Stimulated activated CD4-positive, alpha-beta T cell treated with anti-CD3 and anti-CD28 coated beads, TNF-alpha, amount 100 ng/mL, for 24 hours (primary cell): ENCODE measurements around the gene PRPF8.
"Not testable (repeated sequence)": the region's sequence is repeated elsewhere in the genome, so short reads cannot be mapped to it uniquely, and the experiment has no call there.

Source experiments
- DNase-seq, 3 experiments: peaks; one replicate each; pipeline ENCODE4 v3.0.0-alpha.2; 2020; ENCODE audit warnings: low read depth in 3 of 3

The PRPF8 gene

GRCh38 chr17:1716076-1716911 lies 31.6 kb upstream of the PRPF8 start:
- DNase-seq: peak; percentile 99 to 100 (median 100)

DNA sequence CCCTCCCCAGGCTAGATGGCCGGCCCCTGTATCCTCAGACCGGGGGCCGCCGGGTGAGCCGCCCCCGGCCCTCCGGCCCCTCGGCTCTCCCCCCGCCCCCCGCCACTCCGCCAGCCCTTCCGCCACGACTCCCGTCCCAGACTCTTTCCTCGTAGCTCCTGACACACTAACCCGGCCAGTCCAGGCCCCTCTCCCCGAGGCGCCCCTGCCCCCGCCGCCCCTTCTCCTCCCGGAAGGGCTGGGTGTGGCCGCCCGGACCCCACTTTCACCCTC lies 31.1 kb upstream of the PRPF8 start:
- DNase-seq: no peak

DNA sequence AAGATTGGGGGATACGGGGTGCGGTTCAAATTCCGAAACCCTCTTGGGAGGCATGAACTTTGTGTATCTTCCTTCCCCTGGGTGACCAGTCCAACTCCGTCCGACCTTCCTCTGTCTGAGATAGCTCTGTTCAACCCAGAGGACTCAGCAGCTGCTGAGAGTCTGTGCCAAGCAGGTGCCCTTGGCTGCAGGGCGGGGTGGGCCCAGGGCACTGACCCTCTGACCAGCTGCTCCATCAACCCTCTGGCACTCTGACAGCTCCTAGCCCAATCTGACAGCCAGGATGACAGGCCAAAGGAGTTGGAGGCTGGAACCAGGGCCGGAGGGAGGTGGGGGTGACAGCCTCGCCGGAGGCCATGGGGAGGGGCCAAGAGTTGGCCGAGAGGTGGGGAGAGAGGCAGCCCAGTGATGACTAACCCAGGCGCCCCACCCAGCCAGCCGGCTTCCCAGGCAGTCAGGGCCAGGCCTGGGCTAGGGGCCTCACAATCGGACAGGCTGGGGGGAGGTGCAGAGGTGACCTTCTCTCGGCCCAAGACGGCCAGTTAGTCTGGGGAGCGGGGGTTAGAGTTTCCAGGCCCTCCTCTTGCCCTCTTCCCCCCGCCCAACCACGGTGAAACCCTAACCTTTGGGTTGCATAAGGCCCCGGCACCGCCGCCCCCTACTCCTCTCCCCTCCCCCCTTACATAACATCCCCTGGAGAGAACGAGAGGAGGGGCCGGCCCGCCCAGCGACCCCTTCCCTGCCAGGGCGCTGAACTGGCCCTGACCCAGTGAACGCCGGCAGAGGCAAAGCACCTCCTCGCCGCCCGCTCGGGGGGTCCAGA lies 30.5 kb upstream of the PRPF8 start:
- DNase-seq: peak in 1 of 3 experiments; percentile 51

- DNase-seq: no peak
Observed at GRCh38 chr17:1714427-1714979, 29.8 kb upstream of the PRPF8 start.

DNA sequence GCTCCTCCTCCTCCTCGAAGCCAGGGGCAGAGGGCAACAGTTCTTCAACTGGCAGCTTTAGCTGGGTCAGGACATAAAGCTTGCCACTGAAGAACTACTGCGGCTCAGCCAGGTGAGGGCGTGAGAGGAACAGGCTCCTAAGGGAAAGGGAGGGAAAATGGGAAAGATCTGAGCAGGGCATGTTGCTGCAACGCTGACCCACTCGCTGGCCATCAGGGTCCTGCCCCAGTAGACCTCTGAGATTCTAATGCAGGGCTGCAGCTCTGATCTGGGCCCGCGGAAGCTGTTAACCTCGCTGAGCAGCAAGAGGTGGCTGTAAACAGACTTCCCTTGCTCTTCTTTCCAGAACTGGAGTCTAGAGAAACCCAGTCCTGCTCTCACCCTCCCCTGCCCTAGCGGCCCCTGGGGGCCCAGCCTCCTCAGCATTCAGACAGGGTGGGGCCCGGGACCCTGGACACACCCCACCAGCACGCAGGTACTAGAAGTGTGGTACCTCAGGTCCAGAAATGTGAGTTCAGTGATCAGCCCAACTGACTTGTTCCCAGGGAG lies 29.3 kb upstream of the PRPF8 start:
- DNase-seq: no peak

GRCh38 chr17:1713160-1713877 lies 28.7 kb upstream of the PRPF8 start:
- no peak for DNase-seq

DNA sequence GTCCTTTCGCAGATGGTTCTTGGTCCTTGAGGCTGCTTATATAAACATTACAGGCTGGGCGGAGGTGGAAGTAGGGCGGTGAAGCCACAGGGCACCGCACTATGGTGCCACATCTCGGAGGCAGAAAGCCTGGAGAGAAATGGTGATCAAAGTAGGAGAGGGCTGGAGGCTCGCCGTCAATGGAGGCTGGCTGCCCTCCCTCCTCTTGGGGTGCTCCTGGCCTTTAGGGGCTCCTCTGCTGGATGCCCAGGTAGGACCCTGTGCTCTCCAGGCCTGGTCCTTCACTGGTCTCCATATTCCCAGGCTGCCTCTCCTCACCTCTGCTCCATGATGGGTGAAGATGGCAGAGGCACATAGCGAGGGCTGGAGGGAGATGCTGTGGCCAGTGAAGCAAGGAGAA lies 27.6 kb upstream of the PRPF8 start:
- DNase-seq: no peak

- no peak for DNase-seq
Observed at GRCh38 chr17:1711804-1712203, 27.1 kb upstream of the PRPF8 start.

DNA sequence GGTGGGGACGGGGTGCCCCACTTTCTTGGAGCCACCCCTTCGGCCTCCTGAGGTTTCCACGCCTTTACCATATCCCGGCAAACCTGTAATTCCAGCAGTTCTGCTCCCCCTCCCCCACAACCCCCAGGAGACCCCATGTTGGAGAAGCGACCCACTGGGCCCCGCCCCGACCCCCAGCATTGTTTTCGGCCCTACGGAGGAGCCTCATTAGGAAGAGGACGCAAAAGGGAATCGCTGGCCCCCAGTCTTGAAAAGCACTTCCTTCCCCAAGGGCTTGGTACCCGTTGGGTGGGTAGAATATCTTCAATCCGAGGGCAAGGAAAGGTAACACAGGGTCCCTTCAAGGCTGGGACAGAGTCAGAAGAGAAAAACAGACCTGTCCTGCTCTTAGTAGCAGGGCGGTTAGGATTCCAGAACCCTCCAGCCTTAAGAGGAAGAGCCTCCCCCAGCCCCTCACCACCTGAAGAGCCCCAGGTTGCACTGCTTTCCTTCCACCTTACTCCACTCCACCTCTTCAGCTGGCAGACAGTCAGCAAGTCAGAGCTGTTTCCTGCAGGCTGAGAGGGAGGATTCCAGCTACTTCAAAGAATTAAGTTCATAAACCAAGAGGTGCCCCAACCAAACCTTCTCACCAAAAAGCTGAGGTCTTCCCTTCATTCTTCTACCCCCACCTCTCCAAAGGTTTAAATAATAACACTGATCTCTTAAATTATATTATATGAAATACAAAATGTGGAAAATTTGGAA lies 26.3 kb upstream of the PRPF8 start:
- no peak for DNase-seq

DNA sequence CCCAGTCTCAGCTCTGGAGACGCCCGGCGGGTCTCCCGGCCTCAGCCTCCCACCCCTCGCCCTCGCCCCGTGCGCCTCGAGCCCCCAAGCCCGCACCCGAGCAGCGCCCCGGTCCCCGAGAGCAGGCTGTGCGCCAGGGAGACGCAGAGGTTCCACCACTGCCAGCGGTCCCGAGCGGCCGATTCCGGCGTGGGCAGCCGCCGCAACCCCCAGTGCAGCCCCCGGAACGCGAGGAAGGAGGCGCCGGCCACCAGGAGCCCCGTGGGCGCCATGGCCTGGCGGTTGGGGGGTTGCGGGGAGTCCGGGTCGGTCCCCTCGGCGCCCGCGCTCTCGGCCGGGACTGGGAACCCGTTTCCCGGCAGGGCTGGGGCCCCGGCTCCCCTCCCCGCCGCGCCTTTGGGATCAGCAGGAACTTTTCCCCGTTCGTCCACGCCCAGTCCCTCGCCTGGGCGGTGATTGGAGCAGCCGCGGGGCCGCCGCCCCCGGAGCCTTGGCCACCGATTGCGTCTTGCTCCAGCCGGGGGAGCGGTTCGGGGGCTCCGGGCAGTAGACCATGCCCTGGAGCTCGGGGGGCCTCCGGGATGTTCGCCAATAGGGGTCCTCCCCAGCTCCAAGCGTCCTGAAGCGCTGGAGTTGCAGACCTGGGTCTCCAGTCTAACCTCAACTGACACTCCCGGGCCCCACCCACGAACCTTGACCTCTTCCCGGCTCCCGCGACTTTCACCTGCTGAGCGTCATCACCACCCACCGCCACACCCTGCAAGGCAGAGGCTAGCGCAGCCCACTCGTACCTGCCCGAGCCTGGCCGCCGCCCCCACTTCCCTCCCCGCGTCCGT lies 25.5 kb upstream of the PRPF8 start, which contains the start of gene TLCD2:
Gene TLCD2, minus strand, starts transcription at position 407 of the 836 bp plus-strand sequence. Its CDS starts 135 bp downstream, at position 272.
- DNase-seq: no peak

DNA sequence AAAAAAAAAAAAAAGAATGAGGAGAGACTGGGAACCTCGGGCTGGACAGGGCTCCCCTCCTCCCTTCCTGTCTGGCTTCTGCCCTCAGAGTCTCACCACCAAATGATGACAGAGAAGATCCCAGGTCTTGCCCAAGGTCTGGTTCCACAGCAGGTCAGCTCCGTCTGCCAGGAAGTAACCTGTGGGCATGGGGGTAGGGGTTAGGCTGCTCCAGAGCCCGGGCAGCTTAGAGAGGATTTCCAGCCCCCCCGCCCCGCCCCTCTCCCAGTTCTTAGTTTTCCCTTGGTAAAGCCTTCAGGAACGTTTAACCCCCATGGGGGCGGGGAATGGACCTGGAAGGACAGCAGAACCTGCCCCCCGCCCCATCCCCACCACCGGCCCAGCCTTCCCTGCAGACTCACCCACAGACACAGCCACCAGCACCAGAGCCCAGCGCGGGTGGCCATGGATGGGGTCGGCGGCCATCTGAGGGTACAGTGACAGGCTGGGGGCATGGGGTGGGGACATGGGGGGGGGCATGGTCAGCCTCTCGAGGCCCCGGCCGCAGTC lies 24.8 kb upstream of the PRPF8 start:
- no peak for DNase-seq

- DNase-seq: not testable (repeated sequence)
Observed at GRCh38 chr17:1708791-1709346, 24.2 kb upstream of the PRPF8 start.

GRCh38 chr17:1707107-1707506 lies 22.4 kb upstream of the PRPF8 start:
- no peak for DNase-seq

DNA sequence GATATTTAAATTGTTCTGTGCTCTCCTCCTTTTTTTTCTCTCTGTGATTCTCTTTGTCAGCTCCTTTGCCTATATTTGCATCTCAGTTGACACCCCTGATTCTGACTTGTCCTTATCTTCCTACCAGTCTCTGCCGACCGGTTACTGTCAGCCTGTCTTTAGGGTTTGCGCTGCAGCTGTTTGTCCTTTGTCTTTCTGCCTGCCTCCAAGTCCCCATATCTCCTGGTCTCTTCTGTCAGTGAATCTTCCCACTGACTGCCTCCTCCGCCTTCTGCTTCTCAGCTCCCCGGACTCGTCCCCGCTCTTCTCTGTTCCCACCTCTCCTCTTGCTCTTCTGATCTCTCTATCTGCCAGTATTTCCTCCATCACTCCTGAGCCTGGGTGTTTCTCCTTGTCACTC lies 20.3 kb upstream of the PRPF8 start:
- no peak for DNase-seq

DNA sequence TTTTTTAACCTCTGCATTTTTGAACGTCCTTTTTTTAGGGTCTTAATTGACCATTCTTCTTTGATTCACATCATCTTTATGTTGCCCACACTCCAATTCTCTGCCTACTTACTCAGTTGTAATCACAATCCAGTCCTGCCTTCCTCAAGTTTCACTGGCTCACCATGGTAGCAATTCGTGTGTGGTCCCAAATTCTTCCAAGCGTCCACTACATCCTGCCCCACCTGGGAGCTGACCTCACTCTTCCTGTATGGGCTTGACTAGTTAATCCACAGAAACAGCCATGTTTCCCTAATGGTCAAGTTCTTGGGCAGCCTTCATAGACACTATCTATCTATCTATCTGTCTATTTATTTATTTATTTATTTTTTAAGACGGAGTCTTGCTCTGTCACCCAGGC lies 18.4 kb upstream of the PRPF8 start:
- DNase-seq: no peak

- not testable (repeated sequence) for DNase-seq
Observed at GRCh38 chr17:1699891-1700290, 15.2 kb upstream of the PRPF8 start.

DNA sequence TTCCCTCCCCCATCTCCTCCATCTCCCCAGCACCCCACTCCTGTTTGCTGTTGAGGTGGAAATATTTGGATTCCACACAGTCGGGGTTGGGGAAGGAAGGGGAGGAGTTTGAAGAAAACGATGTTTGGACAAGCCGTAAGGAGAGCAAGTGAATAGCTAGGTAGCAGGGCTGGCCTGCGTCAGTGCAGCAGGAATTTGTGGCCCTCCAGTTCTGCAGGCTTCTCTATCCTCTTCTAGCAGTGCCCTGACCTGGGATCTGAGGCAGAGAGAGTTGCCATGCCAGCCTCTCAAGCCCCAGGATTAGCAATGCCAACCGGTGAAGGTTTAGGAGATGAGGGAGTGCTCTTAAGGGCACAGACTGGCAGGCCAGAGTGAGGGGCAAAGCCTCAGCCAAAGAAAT lies 13.0 kb upstream of the PRPF8 start:
- no peak for DNase-seq

DNA sequence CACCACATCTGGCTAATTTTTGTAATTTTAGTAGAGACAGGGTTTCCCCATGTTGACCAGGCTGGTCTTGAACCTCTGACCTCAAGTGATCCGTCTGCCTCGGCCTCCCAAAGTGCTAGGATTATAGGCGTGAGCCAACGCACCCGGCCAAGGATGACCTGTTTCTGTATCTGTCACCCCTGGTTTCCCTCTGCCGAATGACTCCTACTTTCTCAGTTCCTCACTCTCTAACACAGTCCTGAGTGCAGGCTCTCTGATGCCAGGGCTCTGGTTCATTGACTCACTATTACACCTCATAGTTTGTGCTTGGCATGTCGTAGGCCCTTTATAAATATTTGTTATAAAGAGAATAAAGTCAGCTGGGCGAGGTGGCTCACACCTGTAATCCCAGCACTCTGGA lies 10.7 kb upstream of the PRPF8 start:
- no peak for DNase-seq

DNA sequence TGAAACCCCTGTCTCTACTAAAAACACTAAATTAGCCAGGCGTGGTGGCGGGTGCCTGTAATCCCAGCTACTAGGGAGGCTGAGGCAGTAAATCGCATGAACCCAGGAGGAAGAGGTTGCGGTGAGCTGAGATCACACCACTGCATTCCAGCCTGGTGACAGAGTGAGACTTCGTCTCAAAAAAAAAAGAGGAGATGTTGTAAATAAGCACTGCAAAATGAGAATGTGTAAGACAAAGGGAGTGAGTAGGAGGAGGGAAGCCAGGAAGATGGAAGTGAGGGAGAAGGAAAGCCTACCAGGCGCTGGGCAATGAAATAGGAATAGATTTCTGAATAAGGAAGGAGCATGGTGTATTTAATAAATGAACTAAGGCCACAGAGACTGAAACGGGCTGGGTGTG lies 8.7 kb upstream of the PRPF8 start:
- DNase-seq: no peak
